HG02678 (cell line): ENCODE results near the gene GNPTAB.
"Not testable (repeated sequence)": the region's sequence is repeated elsewhere in the genome, so short reads cannot be mapped to it uniquely, and the experiment has no call there.

ENCODE experiments used
- ATAC-seq: cut with Tn5 transposase; IDR thresholded peaks from one replicate; pipeline ENCODE4 v1.9.1; 2021; ENCODE audit warnings: mild to moderate bottlenecking, moderate library complexity; ENCODE audit not compliant: unreplicated experiment

GNPTAB gene

DNA sequence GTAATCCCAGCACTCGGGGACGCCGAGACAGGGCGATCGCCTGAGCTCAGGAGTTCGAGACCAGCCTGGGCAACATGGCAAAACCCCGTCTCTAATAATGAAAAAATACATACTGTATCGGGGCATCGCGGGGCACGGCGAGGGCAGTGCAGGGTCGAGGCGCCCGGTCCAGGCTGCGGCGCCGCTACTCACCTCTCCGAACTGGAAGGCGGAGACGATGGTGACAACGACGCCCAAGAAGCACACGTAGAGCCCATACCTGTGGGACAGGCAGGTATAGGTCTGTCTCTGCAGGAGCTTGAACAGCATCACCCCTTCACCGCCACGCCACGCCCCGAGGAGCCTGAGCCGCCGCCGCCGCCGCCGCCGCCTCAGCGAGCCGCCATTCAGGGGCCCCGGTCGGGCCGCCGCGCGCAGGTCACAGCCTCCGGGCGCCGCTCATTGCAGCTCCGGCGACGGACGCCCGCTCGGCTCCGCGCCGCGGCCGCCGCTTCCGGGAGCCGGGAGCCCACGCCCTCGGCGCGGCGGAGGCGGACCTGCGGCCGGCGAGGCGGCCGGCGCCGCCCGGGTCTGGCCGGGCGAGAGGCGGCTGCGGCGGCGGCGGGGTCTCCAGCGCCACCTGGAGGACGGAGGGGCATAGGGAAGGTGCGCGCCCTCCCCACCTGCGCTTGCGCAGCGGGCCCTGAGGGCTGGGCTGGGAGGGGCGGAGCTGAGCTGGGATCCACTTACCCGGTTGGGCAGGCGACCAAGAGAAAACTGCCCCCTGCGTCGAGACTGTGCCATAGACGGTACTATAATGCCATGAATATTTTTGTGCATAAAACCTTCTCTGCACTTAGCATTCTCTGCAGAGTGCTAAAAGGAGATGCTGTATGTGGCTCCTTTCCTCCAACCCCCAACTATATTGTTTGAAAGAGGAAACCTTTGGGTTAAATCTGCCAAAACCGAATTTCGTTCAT, at the start of gene GNPTAB:
Gene GNPTAB, minus strand, starts transcription at position 593 of the 959 bp plus-strand sequence. Its CDS starts 284 bp downstream, at position 309.
- peak; percentile 90 for ATAC-seq

DNA sequence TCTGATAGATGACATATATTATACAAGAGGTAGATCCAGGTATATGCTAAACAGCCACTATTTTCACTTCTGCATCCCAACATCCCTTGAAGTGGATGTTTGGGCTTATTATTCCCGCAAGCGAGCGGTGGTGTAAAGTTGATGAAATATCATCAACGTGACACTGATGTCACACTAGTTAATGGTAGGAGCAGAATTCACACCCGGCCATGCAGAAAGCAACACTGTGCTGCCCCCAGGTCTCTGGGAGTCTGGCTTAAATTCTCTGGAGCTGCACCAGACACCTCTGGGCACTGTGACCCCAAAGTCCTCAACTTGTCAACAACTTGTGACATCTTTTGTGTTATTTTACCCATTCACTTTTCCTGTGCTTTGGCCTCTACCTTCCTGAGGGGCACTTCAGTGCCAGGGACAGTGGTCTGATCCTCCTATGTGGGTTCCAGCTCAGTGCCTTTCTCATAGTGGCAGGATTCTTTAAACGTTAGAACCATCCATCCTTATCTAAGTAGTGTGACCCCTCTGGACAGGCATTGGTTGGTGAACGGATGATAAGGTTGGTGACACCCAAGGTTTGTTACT, 47.6 kb upstream of the GNPTAB start:
- no peak for ATAC-seq

DNA sequence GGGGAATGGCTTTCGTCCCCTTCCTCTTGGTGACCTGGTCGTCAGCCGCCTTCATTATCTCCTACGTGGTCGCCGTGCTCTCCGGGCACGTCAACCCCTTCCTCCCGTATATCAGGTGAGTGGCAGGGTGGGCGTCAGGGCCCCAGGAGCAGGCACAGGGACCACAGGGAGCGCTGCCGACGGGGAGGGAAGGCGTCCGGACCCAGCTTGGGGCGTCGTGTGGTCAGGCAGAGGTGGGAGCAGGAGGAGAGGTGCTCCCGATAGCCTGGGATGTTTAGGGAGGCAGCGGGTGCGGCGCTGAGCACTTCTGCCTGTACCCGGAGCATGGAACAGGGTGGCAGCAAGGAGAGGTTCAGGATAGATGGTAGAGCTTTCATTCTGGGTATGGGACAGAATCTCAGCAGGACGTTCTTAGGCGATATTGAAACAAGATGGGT, 47.1 kb upstream of the GNPTAB start:
- ATAC-seq, result peak; percentile 20

DNA sequence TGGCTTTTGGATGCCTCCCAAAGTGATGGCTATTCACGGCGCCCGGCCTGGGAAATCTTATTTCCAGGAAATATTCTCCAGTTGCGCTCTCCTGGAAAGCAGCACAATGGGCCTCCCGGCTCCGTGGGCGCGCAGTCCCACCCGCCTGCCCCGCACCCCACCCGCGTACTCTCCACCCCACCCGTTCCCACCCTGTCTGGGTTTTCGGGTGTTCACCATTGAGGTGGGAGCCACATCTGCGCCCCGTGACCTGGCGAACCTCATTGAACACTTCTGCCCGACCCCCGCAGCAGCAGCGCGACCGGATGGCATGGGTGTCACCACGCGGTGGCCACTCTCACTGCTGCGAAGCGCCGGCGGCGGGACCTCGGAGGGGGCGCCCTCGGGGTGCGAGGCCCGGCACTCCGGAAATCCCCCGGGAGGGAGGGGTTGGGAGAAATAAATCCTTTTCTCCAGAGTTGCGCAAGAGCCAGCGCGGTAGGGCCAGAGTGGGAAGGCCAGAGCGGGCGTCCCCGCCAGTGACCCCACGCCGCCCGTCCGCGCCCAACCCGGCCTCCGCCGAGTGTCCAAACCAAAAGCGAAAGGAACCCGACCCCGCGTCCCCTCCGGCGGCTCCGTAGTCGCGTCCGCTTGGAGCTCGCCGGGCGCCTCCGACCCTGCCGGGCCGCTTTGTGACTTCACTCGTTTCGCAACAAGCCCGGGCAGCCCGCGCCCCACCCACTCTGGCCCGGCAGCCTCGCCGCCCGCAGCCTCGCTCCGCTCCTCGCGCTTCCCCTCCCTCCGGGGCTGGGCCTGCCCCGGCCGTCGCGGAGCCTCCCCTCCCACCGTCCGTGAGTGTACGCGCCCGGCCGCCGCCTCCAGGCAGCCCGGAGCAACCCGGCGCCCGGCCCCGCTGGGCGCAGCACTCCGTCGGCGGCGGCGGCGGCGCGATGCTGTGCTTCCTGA, 46.4 kb upstream of the GNPTAB start, which contains the start of gene DRAM1:
Gene DRAM1, plus strand, starts transcription at position 720 of the 945 bp plus-strand sequence. Its CDS starts 210 bp downstream, at position 930.
- peak; percentile 85 for ATAC-seq

DNA sequence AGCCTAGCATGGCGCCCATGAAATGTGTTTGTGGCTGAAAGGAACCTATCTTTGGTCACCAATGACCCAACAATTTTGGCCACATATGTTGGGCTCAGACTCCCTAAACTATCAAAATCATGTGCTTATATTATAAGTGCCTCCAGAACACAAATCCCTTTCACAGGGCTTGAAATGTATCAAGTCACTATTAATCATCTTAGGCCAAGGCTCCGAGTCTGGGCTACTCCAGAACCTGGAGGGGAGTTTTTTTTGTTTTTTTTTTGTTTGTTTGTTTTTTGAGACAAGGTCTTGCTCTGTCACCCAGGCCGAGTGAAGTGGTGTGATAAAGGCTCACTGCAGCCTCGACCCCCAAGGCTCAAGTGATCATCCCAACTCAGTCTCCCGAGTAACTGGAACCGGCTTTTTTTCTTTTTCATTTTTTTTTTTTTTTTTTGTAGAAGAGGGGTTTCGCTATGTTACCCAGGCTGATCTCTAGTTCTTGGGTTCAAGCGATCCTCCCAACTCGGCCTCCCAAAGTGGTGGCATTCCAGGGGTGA, 45.6 kb upstream of the GNPTAB start:
- no peak for ATAC-seq

DNA sequence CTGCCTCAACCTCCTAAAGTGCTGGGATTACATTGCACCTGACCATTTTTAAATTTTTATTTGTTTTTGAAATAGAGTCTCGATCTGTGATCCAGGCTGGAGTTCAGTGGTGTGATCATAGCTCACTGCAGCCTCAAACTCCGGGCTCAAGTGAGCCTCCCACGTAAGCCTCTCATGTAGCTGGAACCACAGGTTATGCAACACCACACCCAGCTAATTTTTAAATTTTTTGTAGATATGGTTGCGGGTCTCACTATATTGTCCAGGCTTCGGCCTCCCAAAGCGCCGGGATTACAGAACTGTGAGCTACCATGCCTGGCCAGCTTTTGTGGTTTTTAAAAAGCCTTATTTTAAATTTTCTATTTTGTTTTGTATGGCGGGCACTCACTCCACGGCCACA, 44.4 kb upstream of the GNPTAB start:
- ATAC-seq, result no peak

DNA sequence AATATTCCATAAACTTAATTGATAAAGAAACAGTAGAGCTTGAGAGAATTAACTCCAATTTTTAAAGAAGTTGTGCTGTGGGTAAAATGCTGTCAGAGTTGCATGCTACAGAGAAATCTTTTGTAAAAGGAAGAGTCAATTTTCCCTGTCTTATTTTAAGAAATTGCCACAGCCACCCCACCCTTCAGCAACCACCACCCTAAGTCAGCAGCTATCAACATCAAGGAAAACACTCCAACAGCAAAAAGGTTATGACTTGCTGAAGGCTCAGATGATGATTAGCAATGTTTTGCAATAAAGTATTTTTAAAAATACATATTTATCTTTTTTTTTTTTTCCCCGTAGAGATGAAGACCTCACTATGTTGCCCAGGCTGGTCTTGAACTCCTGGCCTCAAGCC, 40.2 kb upstream of the GNPTAB start:
- ATAC-seq, result no peak

DNA sequence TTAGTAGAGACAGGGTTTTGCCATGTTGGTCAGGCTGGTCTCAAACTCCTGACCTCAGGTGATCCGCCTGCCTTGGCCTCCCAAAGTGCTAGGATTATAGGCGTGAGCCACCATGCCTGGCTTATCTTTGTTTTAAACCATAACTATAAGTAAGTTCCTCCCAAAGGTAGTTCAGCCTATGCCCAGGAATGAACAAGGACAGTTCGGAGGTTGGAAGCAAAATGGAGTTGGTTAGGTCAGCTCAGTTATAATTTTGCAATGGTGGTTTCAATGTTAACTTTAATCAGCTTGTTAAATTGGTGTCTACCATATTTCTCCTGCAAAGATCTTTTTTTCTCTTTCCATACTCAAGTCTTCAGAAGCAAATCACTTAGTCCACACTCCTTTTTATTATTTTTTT, 36.9 kb upstream of the GNPTAB start:
- ATAC-seq, result not testable (repeated sequence)

DNA sequence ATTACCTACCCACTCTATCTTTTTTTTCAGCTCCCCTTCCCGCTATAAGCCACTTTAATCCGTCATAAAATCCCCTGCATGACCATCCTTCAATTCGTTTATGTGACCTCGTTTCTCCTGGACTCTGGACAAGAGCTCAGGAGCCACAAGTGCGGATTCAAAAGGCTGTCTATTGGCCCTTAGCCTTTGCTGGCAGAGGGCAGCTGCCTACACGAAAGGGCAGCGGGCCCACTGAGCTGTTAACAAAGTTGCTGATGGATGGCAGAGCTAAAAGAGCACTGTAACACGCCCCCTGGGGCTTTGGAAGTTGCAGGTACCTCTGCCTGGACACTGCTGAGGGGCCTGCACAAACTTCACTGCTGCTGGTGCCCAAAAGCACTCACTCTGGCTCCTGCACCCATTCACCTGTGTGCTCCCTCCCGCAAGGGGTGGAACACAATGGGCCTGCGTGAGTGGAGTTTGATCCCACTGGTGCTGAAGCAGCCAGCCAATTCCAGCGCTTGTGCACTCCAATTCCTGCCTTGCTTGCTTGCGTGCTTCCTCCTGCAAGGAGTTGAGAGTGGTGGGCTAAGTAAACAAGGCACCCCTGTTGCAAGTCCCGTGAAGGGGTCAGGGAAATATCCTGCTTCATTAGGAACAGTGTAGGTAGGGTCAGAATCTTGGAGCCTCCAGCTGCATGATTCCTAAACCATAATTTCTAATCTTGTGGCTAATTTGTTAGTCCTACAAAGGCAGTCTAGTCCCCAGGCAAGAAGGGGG, 36.0 kb upstream of the GNPTAB start:
- ATAC-seq, result no peak

DNA sequence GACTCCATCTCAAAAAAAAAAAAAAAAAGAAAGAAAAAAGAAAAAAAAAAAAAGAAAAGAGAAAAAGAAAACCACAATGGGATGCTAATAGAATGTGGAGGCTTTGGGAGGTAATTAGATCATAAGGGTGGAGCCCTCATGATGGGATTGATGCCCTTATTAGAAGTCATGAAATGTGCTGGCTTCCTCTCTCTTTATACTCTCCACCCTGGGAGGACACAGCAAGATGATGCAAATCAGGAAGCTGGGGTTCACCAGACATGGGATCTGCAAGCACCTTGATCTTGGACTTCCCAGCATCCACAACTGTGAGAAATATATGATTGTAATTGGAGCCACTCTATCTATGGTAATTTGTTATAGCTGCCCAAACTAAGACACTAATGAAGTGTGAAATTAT, 33.2 kb upstream of the GNPTAB start:
- no peak for ATAC-seq

DNA sequence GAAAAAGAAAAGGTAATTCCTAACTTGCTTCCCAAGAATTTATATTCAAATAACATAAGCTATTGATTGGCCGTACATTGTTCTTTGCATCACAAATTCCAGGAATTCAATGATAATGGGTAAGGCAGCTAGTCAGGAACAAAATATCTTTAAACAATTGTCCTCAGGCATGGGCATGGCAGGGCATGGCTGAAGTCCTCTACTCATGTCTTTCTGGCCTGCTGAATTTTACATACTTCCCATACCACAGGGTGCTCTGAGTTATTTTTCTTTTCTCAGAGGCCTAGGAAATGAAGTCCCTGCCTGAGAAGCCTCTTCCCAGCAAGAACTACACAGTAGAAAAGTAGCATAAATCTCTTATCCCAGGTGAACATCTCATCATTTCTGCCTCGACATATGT, 31.5 kb upstream of the GNPTAB start:
- no peak for ATAC-seq

DNA sequence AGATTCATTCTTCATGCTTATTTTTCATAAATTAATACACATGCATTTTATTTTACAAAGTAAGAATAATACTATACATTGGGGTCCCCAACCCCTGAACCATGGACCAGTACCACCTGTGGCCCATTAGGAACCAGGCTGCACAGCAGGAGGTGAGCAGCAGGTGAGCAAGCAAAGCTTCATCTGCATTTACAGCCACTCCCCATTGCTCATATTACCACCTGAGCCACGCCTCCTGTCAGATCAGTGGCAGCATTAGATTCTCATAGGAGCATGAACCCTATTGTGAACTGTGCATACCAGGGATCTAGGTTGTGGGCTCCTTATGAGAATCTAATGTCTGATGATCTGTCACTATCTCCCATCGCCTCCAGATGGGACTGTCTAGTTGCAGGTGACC, 30.9 kb upstream of the GNPTAB start:
- not testable (repeated sequence) for ATAC-seq

DNA sequence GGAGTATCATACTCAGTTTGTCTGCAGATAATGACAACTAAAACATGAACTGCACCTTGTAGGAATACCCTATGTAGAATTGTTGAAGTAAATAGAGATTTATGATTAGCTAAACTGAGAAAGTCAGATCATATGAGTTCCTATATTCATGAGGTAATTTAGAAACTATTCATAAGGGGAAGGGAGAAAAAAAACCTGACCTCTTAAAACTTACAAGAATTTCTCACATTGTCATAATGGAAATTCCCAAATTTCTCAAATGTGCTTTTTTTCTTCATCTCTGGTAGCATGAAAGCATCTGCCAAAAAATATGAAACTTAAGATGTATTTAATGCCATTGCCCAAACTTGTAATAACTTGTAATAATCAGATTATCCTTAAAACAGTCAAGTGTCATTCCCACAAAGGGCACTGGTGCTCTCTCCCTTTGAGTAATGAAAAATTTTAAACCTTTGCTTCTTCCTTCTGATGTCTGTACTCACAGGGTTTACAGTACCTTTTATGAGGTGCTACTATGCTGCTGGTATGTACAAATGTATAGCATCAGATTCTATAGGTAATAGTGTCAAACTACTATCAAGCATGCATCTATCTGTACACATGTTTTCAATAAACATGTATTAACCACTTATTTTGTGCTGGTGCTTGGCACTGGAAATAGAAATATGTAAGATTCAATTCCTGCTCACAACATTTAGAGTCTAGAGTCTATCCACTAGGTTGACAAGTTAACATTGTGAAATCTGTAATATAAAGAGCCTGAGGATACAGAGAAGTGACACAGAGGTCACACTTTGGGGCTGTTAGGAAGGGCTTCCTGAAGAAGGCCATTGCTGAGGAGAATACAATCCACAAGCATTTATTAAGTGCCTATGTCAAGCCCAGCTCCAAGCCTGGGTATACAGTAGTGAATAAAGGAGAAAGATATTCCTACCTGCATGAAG, 29.2 kb upstream of the GNPTAB start:
- ATAC-seq, result peak; percentile 37

DNA sequence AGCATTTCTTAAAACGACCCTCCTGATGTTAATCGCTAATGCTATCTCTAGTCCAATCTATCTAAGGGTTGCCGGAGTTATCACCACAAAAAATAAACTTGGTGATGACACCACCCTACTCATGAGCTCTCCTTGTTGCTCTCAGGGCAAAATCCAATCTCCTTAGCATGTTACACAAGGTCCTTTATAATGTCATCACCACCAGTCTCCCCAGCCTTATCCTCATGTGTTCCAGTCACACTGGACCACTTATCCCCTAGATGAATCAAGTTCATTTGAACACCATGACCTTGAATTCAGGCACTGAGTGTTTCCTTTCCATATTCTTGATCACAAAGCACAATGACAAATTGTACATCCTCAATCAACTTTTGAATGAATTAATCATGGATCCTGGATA, 27.6 kb upstream of the GNPTAB start:
- no peak for ATAC-seq

DNA sequence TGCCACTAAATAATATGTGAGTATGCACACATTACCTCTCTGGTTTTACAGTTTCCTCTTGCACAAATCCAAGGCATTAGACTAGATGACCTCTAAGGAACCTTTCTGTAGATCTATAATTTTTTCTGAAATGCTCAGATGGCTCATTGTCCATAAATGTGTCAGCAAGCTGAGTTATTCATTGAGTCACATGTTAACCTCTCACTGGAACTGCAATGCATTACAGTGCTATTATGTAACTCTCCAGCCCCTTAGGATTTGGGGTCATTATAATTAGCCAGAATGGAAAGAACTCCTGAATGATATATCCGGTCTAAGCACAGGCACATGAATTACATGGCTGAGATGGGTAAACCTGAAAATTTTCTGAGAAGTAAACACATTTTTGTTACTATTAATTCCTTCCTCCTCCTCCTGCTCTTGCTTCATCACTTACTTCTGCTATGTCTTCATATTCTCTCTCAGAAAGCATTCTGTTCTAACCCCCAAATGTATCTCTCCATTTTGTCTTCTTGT, 26.3 kb upstream of the GNPTAB start:
- ATAC-seq, result peak; percentile 48

DNA sequence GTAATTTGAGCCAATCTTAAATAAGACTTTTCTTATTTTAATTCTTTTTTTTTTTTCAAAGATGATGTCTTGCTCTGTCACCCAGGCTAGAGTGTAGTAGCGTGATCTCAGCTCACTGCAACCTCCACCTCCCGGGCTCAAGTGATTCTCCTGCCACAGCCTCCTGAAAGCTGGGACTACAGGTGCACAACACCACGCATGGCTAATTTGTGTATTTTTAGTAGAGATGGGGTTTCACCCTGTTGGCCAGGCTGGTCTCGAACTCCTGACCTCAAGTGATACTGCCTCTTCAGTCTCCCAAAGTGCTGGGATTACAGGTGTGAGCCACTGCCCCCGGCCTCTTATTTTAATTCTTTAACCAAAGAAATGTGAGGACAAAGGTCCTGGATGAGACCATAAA, 25.9 kb upstream of the GNPTAB start:
- peak; percentile 19 for ATAC-seq

DNA sequence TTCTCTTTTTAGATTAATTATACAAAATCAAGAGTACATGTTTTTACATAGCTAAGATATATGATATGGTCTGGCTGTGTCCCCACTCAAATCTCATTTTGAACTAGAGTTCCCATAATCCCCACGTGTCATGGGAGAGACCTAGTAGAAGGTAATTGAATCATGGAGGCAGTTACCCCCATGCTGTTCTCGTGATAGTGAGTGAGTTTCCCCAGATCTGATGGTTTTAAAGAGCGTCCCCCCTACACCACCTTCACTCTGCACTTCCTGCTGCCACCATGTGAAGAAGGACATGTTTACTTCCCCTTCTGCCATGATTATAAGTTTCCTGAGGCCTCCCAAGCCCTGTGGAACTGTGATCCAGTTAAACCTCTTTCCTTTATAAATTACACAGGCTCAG, 25.2 kb upstream of the GNPTAB start:
- ATAC-seq, result no peak

DNA sequence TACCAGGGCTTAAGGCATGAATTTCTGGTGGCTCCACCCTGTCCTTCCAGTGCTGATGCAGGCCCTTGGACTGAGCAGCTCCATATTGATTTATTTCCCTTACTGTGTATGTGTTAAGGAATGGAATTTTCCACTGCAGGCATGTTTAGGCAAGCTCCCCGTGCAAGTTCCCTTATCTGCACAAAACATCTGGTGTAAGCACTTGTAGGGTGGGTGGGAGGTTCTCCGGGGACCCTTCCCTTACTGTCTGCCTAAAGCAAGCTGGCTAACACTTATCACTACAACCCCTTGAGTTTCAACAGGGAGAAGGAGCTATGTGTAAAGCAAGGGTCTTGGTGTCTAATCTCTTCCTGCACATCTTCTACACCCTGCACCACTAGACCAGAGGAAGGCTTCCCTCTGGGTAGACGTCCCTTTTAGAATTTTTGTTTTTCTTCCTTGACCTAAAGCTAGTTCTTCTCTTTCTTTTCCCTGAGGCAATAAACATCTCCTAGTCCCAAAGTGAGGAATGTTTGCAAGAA, 24.7 kb upstream of the GNPTAB start:
- ATAC-seq, result no peak
